K562 (cell line): ENCODE results near the gene PRKAG2. TPM values are rescaled to one million over a fixed set of nuclear protein-coding genes. Genes with fewer than 3 reads are reported as not detected.
A peak's percentile ranks its signal among the peaks of the same experiment; 100 is the strongest.

Experiments used
- ATF1 ChIP-seq, 2 experiments: fragments of 450-650 bp in 1 of 2; IDR thresholded peaks; 2 replicates each; pipeline ENCODE4 v1.6.1; 2016; ENCODE audit warnings: missing compliant biosample characterization in 1 of 2, missing genetic modification characterization in 1 of 2
- E2F8 ChIP-seq: fragments of 450-650 bp; IDR thresholded peaks from 2 replicates; pipeline ENCODE4 v1.7.1; 2018; ENCODE audit warnings: mild to moderate bottlenecking, low read depth; ENCODE audit not compliant: partially characterized antibody
- NFIX ChIP-seq: fragments of 250-450 bp; sonication (Bioruptor Pico); IDR thresholded peaks from 2 replicates; pipeline ENCODE4 v1.4.0; 2020; ENCODE audit warnings: low read depth, mild to moderate bottlenecking, moderate library complexity
- RBM14 ChIP-seq: fragments of 200-400 bp; formaldehyde crosslinking; IDR thresholded peaks from 2 replicates; pipeline ENCODE4 v1.6.1; 2018; ENCODE audit warnings: low read depth, mild to moderate bottlenecking, low read length, moderate library complexity, borderline replicate concordance; ENCODE audit not compliant: insufficient read depth
- SMARCE1 ChIP-seq: fragments of 450-650 bp; IDR thresholded peaks from 2 replicates; pipeline ENCODE4 v1.7.1; 2016; ENCODE audit warnings: mild to moderate bottlenecking
- TAL1 ChIP-seq: fragments of 450-650 bp; IDR thresholded peaks from 2 replicates; pipeline ENCODE4 v1.6.1; 2016; ENCODE audit warnings: mild to moderate bottlenecking
- ZBTB49 ChIP-seq: sonication (generic); formaldehyde crosslinking; IDR thresholded peaks from 2 replicates; pipeline ENCODE4 v1.8.0; 2022; ENCODE audit warnings: missing genetic modification reagents, mild to moderate bottlenecking, borderline replicate concordance
- ZNF263 ChIP-seq: sonication (generic); formaldehyde crosslinking; IDR thresholded peaks from 2 replicates; pipeline ENCODE4 v1.8.0; 2022; ENCODE audit warnings: mild to moderate bottlenecking, missing genetic modification reagents, borderline replicate concordance
- ZNF592 ChIP-seq: fragments of 450-650 bp; IDR thresholded peaks from 2 replicates; pipeline ENCODE4 v1.6.1; 2017; ENCODE audit warnings: antibody characterized with exemption, mild to moderate bottlenecking
- ZNF717 ChIP-seq: fragments of 250-450 bp; sonication (Bioruptor Pico); IDR thresholded peaks from 2 replicates; pipeline ENCODE4 v1.5.0; 2021
- polyA plus RNA-seq, 8 experiments: library from polyadenylated mRNA; depleted of rRNA in 4 of 8; stranded (reverse) in 5 of 8; unstranded in 3 of 8; fragments of >200 nt; fragmentation: Nextera tagmentation in 2 of 8; fragmentation: Illumina TruSeq in 1 of 8; extraction: Ambion mirVana in 2 of 8; extraction: Trizol in 1 of 8; gene quantifications; 2 replicates each; pipeline versions ENCODE4 v1.2.1 to v1.2.3, GENCODE V29; 2011 to 2014; ENCODE audit warnings: inconsistent platforms in 1 of 8, missing spikeins in 1 of 8
- total RNA-seq, 7 experiments: library from RNA; depleted of rRNA in 6 of 7; stranded (reverse); fragments of >200 nt in 6 of 7; fragmentation: Illumina TruSeq in 2 of 7; extraction: Trizol in 2 of 7; gene quantifications; 2 replicates each; pipeline versions ENCODE4 v1.2.1 to v1.2.3, GENCODE V29; 2011 to 2021; ENCODE audit warnings: low replicate concordance in 1 of 7

The PRKAG2 gene
- total and polyA plus RNA-seq, 9 of the 15 experiments (the other 6 are each of a cell fraction or from before 2014, with no cell fraction given), result 0.99 to 5.6 (median 3.3) TPM

GRCh38 chr7:151782598-151783448 lies 94.1 kb downstream of the PRKAG2 start (continued):
- TF ChIP-seq RBM14 (0 out of 2 replicates have a peak, but pooled peaks have one; percentile 83), E2F8 (peak; percentile 42), SMARCE1 (0 out of 2 replicates have a peak, but pooled peaks have one; percentile 36), TAL1 (no peak), NFIX (CRISPR knock-in tag) (no peak), ATF1 (CRISPR knock-in tag; IDR thresholded peaks at IDR 0.05) (no peak), ATF1 (tag; IDR thresholded peaks at IDR 0.05) (peak; percentile 45), ZBTB49 (no peak), ZNF717 (CRISPR knock-in tag) (no peak), ZNF263 (CRISPR knock-in tag) (no peak), ZNF592 (no peak)
